Kidney epithelial cell (primary cell): ENCODE data around the gene KRTAP1-4. TPM values are rescaled to one million over a fixed set of nuclear protein-coding genes. Genes with fewer than 3 reads are reported as not detected.

ENCODE experiments used
- DNase-seq: peaks from one replicate; pipeline ENCODE4 v3.0.0-alpha.2; 2010; ENCODE audit warnings: low read depth
- H3K27me3 ChIP-seq: 2 replicates; pipeline ENCODE4 v1.6.0; 2011; ENCODE audit warnings: low read length; ENCODE audit not compliant: control insufficient read depth, insufficient read depth
- H3K36me3 ChIP-seq: 2 replicates; pipeline ENCODE4 v1.5.1; 2011; ENCODE audit warnings: low read length; ENCODE audit not compliant: control insufficient read depth, insufficient read depth
- H3K4me3 ChIP-seq: 2 replicates; pipeline ENCODE4 v1.5.1; 2011; ENCODE audit warnings: low read depth, mild to moderate bottlenecking, control low read depth, low read length
- total RNA-seq: library from RNA; depleted of rRNA; stranded (reverse); fragments of >200 nt; gene quantifications from 2 replicates; pipeline ENCODE4 v1.2.3, GENCODE V29; 2015
- TF ChIP-seq, protein P1 (sequence below): IDR thresholded peaks from 2 replicates; pipeline ENCODE4 v1.5.1; 2011; ENCODE audit warnings: mild to moderate bottlenecking, moderate library complexity, low read length, control low read depth, inconsistent platforms; ENCODE audit not compliant: insufficient read depth, poor library complexity, severe bottlenecking

The KRTAP1-4 gene
- total RNA-seq, 1 donor from 2014 or later = not detected

DNA sequence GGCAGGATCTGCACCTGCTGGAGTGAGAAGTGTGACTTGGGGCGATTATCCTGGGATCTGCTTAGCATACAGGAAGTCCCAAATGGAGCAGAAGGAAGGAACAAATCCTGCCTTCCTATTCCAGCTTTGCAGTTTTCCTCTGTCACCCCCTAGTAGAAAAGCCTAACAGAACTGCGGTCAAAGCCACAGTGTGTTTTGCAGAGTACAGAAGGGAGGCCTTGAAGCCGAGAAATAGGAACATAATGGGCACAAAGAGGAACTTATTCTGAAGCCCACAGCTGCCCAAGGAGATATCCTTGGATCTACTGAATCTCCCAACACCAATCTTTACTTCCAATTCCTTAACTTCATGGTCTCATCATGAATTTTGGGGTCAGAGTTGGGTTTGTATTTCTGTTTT, 11.5 kb downstream of the KRTAP1-4 start:
- DNase-seq = no peak
- Histone ChIP-seq H3K4me3 (no peak overlapping the region), H3K36me3 (no peaks in the 10 kb centered on the region), H3K27me3 (no peaks in the 10 kb centered on the region)
- TF ChIP-seq, protein P1, sequence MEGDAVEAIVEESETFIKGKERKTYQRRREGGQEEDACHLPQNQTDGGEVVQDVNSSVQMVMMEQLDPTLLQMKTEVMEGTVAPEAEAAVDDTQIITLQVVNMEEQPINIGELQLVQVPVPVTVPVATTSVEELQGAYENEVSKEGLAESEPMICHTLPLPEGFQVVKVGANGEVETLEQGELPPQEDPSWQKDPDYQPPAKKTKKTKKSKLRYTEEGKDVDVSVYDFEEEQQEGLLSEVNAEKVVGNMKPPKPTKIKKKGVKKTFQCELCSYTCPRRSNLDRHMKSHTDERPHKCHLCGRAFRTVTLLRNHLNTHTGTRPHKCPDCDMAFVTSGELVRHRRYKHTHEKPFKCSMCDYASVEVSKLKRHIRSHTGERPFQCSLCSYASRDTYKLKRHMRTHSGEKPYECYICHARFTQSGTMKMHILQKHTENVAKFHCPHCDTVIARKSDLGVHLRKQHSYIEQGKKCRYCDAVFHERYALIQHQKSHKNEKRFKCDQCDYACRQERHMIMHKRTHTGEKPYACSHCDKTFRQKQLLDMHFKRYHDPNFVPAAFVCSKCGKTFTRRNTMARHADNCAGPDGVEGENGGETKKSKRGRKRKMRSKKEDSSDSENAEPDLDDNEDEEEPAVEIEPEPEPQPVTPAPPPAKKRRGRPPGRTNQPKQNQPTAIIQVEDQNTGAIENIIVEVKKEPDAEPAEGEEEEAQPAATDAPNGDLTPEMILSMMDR = no peak

DNA sequence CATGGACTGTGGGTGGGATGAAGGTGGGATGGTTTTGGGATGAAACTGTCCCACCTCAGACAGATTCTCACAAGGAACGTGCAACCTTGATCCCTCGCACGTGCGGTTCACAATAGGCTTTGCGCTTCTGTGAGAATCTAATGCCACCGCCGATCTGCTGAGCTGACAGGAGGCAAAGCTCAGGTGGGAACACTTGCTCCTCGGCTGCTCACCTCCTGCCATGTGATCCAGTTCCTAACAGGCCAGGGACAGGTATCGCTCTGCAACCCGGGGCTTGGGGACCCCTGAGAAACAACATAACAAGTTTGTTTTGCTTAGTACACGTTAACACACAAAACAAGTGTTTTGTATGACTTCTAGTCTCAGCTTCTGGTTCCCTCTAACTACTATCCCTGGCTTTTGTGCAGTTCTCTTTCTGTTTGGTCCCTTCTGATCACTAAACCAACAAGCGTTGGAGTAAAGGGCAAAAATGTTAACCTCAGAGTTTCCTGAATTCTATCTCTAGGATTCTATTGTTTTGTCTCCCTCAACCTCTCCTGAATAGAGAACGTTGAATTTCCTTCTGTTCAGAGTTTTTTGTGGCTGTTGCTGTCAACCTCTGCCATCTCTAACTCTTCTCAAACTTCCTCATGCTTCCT, 13.3 kb downstream of the KRTAP1-4 start:
- no peak overlapping the region for H3K4me3 ChIP-seq
- TF ChIP-seq, protein P1 = no peak
- no peaks in the 10 kb centered on the region for H3K36me3 ChIP-seq
- no peak for DNase-seq
- H3K27me3 ChIP-seq = no peaks in the 10 kb centered on the region

DNA sequence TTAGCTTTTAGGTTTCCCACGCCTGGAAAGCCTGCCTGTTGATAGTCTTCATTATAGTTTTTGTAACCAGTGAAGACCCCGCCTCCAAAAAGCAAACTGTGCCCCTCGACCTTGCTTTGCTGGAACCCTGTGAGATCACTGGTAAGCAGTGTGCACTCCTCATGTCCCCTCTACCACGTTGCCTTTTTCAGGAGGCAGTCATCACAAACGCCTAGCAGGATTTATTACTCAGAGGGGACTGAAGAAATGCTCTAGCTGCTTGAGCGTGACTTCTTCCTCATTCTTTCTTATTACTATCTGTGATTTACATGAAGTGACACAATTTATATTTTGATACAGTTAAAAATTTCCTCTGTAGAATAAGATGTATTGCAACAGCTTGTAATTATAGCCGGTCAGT, 14.5 kb downstream of the KRTAP1-4 start:
- Histone ChIP-seq H3K4me3 (no peak overlapping the region), H3K36me3 (no peaks in the 10 kb centered on the region)
- TF ChIP-seq, protein P1 = no peak

DNA sequence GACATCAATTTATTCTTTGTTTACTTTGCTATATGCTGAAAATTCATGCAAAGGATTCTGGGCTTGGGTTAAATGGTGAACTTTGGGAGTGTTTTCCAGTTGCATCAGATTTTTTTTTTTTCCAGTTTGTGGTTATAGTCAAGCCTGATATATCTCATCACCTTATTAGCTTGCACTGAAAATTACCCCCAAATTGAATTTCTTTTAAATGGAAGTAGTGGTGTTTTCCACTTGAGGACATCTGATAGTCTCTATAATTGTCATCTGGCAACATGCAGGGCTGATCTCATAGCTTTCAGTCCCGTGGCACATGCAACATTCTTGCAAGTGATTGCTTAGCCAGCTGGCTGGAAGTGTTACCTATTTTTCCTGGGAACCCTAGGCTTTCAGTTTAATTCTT, 16.4 kb downstream of the KRTAP1-4 start:
- TF ChIP-seq, protein P1 = no peak
- DNase-seq = no peak
- no peaks in the 10 kb centered on the region for H3K36me3 ChIP-seq
- no peak overlapping the region for H3K4me3 ChIP-seq
- H3K27me3 ChIP-seq = no peaks in the 10 kb centered on the region

More for the DNA sequence above, 14.5 kb downstream of the KRTAP1-4 start:
- no peaks in the 10 kb centered on the region for H3K27me3 ChIP-seq
- no peak for DNase-seq

DNA sequence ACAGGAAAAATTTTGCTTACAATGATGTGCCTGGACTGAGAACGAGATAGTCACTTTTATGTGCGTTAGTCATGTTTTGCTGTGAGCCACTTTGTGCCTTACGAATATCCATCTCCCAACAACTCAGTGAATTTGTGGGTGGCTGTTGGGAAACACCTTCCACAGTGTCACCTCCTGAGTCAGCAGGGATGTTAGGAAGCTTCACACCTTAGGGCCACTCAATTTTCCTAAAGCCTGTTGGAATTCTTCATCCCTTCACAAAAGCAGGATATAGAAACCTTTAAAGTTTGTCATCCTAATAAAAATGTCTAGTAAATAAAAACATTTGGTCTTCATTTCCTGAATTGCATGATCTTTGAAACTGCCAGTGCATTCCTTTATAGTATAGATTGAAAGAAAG, 16.8 kb downstream of the KRTAP1-4 start:
- TF ChIP-seq, protein P1 = no peak
- H3K36me3 ChIP-seq = no peaks in the 10 kb centered on the region
- DNase-seq = no peak
- H3K4me3 ChIP-seq = no peak overlapping the region
- no peaks in the 10 kb centered on the region for H3K27me3 ChIP-seq
